ENCODE data around the gene LRRC3C.

- TF ChIP-seq EZH2 (IDR thresholded peaks at IDR 0.05) (no peak), FOXP2 (optimal IDR thresholded peaks at IDR 0.05; ENCODE audit: control extremely low read depth, extremely low read length, insufficient read depth) (no peak)
Observed at GRCh38 chr17:39939106-39939505, 11.6 kb downstream of the LRRC3C start.

Measured in SK-N-MC (cell line).